GM12878 (cell line): Measurements from ENCODE around the gene MMD2. TPM values are rescaled to one million over a fixed set of nuclear protein-coding genes. Genes with fewer than 3 reads are reported as not detected.

Experiments used
- ATF7 ChIP-seq: fragments of 450-650 bp; IDR thresholded peaks from 2 replicates; pipeline ENCODE4 v1.6.1; 2016; ENCODE audit warnings: low read depth, mild to moderate bottlenecking
- CHD4 ChIP-seq: fragments of 200-600 bp; sonication (generic); IDR thresholded peaks from 2 replicates; pipeline ENCODE4 v1.6.1; 2016; ENCODE audit warnings: mild to moderate bottlenecking
- CREB1 ChIP-seq: IDR thresholded peaks from 2 replicates; pipeline ENCODE4 v1.6.1; 2012; ENCODE audit warnings: low read depth, mild to moderate bottlenecking, inconsistent platforms
- EGR1 ChIP-seq, 2 experiments: IDR thresholded peaks; 1 replicate in 1 of 2; 2 replicates in 1 of 2; pipeline ENCODE4 v1.6.1; 2011 to 2012; ENCODE audit warnings: low read depth in 2 of 2, low read length in 2 of 2, borderline replicate concordance in 1 of 2, mild to moderate bottlenecking in 1 of 2, moderate library complexity in 1 of 2
- EP300 ChIP-seq, 2 experiments: fragments of 150-350 bp in 1 of 2; IDR thresholded peaks; 2 replicates each; pipeline ENCODE4 v1.6.1; 2011 to 2012; ENCODE audit warnings: low read depth in 2 of 2, low read length in 2 of 2, borderline replicate concordance in 1 of 2, improper control_type of control experiment in 1 of 2, inconsistent platforms in 1 of 2; ENCODE audit not compliant: control insufficient read depth in 1 of 2
- GABPA ChIP-seq: IDR thresholded peaks from 2 replicates; pipeline ENCODE4 v1.6.1; 2014; ENCODE audit warnings: antibody characterized with exemption, low read depth, mild to moderate bottlenecking, inconsistent platforms
- MEF2B ChIP-seq: fragments of 450-650 bp; IDR thresholded peaks from 2 replicates; pipeline ENCODE4 v1.6.1; 2018; ENCODE audit warnings: mild to moderate bottlenecking, moderate library complexity; ENCODE audit not compliant: partially characterized antibody, poor library complexity, severe bottlenecking
- NBN ChIP-seq: fragments of 450-650 bp; IDR thresholded peaks from 2 replicates; pipeline ENCODE4 v1.6.1; 2016
- NR2F1 ChIP-seq: fragments of 450-650 bp; conservative IDR thresholded peaks from 2 replicates; pipeline ENCODE4 v1.6.1; 2017; ENCODE audit warnings: mild to moderate bottlenecking
- RUNX3 ChIP-seq: IDR thresholded peaks from 2 replicates; pipeline ENCODE4 v1.6.1; 2012; ENCODE audit warnings: low read length, inconsistent platforms
- SPI1 ChIP-seq: IDR thresholded peaks from 2 replicates; pipeline ENCODE4 v1.6.1; 2011; ENCODE audit warnings: low read depth, mild to moderate bottlenecking, low read length, moderate library complexity, borderline replicate concordance; ENCODE audit not compliant: insufficient read depth
- SRF ChIP-seq, 2 experiments: IDR thresholded peaks; 2 replicates each; pipeline ENCODE4 v1.6.1; 2011; ENCODE audit warnings: low read depth in 2 of 2, low read length in 2 of 2, mild to moderate bottlenecking in 1 of 2, moderate library complexity in 1 of 2
- TARDBP ChIP-seq: IDR thresholded peaks from 2 replicates; pipeline ENCODE4 v1.6.1; 2016; ENCODE audit warnings: borderline replicate concordance
- TCF3 ChIP-seq: IDR thresholded peaks from 2 replicates; pipeline ENCODE4 v1.6.1; 2012; ENCODE audit warnings: low read depth, mild to moderate bottlenecking, low read length, borderline replicate concordance; ENCODE audit not compliant: insufficient read depth
- polyA plus RNA-seq, 11 experiments: library from polyadenylated mRNA; depleted of rRNA in 4 of 11; unstranded in 6 of 11; stranded (reverse) in 5 of 11; fragments of >200 nt; fragmentation: Nextera tagmentation in 4 of 11; fragmentation: Illumina TruSeq in 1 of 11; extraction: Ambion mirVana in 4 of 11; extraction: Trizol in 1 of 11; gene quantifications; 1 replicate in 1 of 11; 2 replicates in 10 of 11; pipeline versions ENCODE4 v1.2.1 to v1.2.3, GENCODE V29; 2011 to 2016; ENCODE audit warnings: inconsistent platforms in 2 of 11, missing spikeins in 2 of 11, low read depth in 1 of 11
- total RNA-seq, 4 experiments: library from RNA; depleted of rRNA in 3 of 4; stranded (reverse); fragments of >200 nt in 3 of 4; fragmentation: Illumina TruSeq in 1 of 4; extraction: Trizol in 1 of 4; gene quantifications; 2 replicates each; pipeline versions ENCODE4 v1.2.1 to v1.2.3, GENCODE V29; 2013 to 2021
- TF ChIP-seq, protein P1 (sequence below): IDR thresholded peaks from 2 replicates; pipeline ENCODE4 v1.6.1; 2012; ENCODE audit warnings: low read length, inconsistent platforms
- TF ChIP-seq, protein P2 (sequence below): fragments of 450-650 bp; formaldehyde crosslinking; IDR thresholded peaks from 2 replicates; pipeline ENCODE4 v1.5.0; 2022; ENCODE audit warnings: mild to moderate bottlenecking, missing genetic modification characterization

MMD2 gene
- total and polyA plus RNA-seq, 10 of the 15 experiments (the other 5 are each of a cell fraction or from before 2014, with no cell fraction given) = not detected

DNA sequence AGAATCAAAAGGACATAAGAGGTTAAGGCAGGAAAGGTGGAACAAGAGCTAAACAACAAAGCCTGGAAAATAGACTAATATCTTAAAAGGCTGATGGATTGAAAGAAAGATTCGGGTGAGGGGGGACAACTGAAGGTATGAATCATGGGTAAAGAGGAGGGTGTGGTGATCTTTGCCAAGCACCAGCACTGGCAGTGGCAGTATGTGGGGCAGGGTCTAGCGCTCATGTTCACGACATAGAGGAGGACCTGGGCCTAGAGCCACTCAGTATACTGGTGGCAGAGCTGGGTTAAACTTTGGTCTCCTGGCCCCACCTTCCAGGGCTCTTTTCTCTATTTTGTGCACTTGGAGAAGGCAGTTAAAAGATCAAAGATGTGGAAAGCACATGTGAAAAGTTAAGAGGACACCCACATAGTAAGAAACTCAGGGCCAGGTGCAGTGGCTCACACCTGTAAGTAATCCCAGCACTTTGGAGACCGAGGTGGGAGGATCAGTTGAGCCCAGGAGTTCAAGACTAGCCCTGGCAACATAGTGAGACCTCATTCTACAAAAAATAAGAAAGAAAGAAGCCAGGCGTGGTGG is 40.5 kb upstream of the MMD2 start (continued):
- TF ChIP-seq, protein P1, sequence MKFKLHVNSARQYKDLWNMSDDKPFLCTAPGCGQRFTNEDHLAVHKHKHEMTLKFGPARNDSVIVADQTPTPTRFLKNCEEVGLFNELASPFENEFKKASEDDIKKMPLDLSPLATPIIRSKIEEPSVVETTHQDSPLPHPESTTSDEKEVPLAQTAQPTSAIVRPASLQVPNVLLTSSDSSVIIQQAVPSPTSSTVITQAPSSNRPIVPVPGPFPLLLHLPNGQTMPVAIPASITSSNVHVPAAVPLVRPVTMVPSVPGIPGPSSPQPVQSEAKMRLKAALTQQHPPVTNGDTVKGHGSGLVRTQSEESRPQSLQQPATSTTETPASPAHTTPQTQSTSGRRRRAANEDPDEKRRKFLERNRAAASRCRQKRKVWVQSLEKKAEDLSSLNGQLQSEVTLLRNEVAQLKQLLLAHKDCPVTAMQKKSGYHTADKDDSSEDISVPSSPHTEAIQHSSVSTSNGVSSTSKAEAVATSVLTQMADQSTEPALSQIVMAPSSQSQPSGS = no peak
- no peak for TF ChIP-seq TARDBP
- no peak for TF ChIP-seq RUNX3
- TF ChIP-seq SPI1 = no peak
- TF ChIP-seq, protein P2, sequence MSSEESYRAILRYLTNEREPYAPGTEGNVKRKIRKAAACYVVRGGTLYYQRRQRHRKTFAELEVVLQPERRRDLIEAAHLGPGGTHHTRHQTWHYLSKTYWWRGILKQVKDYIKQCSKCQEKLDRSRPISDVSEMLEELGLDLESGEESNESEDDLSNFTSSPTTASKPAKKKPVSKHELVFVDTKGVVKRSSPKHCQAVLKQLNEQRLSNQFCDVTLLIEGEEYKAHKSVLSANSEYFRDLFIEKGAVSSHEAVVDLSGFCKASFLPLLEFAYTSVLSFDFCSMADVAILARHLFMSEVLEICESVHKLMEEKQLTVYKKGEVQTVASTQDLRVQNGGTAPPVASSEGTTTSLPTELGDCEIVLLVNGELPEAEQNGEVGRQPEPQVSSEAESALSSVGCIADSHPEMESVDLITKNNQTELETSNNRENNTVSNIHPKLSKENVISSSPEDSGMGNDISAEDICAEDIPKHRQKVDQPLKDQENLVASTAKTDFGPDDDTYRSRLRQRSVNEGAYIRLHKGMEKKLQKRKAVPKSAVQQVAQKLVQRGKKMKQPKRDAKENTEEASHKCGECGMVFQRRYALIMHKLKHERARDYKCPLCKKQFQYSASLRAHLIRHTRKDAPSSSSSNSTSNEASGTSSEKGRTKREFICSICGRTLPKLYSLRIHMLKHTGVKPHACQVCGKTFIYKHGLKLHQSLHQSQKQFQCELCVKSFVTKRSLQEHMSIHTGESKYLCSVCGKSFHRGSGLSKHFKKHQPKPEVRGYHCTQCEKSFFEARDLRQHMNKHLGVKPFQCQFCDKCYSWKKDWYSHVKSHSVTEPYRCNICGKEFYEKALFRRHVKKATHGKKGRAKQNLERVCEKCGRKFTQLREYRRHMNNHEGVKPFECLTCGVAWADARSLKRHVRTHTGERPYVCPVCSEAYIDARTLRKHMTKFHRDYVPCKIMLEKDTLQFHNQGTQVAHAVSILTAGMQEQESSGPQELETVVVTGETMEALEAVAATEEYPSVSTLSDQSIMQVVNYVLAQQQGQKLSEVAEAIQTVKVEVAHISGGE (CRISPR knock-in tag) = no peak
- no peak for TF ChIP-seq CREB1
- no peak for TF ChIP-seq GABPA
- no peak for TF ChIP-seq CHD4
- TF ChIP-seq SRF (IDR thresholded peaks at IDR 0.05; ENCODE audit: low read depth in 2 of 2, low read length in 2 of 2) = no peak
- TF ChIP-seq MEF2B = no peak
- no peak for TF ChIP-seq NBN
- TF ChIP-seq EGR1 (IDR thresholded peaks at IDR 0.05; ENCODE audit: borderline replicate concordance in 1 of 2, low read depth in 2 of 2, low read length in 2 of 2) = no peak
- TF ChIP-seq NR2F1 = no peak
- no peak for TF ChIP-seq ATF7
- TF ChIP-seq TCF3 = no peak
- TF ChIP-seq EP300 (IDR thresholded peaks at IDR 0.05; ENCODE audit: borderline replicate concordance in 1 of 2, control insufficient read depth in 1 of 2, low read depth in 2 of 2, low read length in 2 of 2) = no peak
